Activated naive CD8-positive, alpha-beta T cell treated with anti-CD3 and anti-CD28 coated beads for 36 hours (primary cell): ENCODE measurements around the gene SKP1. TPM values are rescaled to one million over a fixed set of nuclear protein-coding genes. Genes with fewer than 3 reads are reported as not detected.

ENCODE experiments used
- DNase-seq: peaks from one replicate; pipeline ENCODE4 v3.0.0; 2021
- H3K27ac Mint-ChIP-seq: one replicate; pipeline ENCODE4 v1.8.0; 2022; ENCODE audit warnings: mild to moderate bottlenecking, moderate library complexity, mixed read lengths
- H3K27me3 Mint-ChIP-seq: one replicate; pipeline ENCODE4 v1.8.0; 2022; ENCODE audit warnings: mild to moderate bottlenecking, mixed read lengths
- H3K36me3 Mint-ChIP-seq: one replicate; pipeline ENCODE4 v1.8.0; 2021; ENCODE audit warnings: mild to moderate bottlenecking, mixed read lengths
- H3K4me1 Mint-ChIP-seq: one replicate; pipeline ENCODE4 v1.8.0; 2021; ENCODE audit warnings: mixed read lengths
- H3K4me3 Mint-ChIP-seq: one replicate; pipeline ENCODE4 v1.8.0; 2022; ENCODE audit warnings: mild to moderate bottlenecking, moderate library complexity, mixed read lengths
- H3K9me3 Mint-ChIP-seq: one replicate; pipeline ENCODE4 v1.8.0; 2022; ENCODE audit warnings: mixed read lengths
- total RNA-seq, 2 experiments: library from RNA; stranded (reverse); gene quantifications; one replicate each; pipeline ENCODE4 v1.2.3, GENCODE V29; 2021

SKP1 gene
- total RNA-seq, 2 experiments from 2014 or later = 253 to 260 TPM

- peaks cover 73% of the 10 kb centered on the region for H3K4me1 Mint-ChIP-seq
- H3K27ac Mint-ChIP-seq = peak overlapping the region; percentile 80
- DNase-seq = no peak
- peak overlapping the region; percentile 76 for H3K4me3 Mint-ChIP-seq
- H3K27me3 Mint-ChIP-seq = no peaks in the 10 kb centered on the region
- H3K36me3 Mint-ChIP-seq = peaks cover 28% of the 10 kb centered on the region
- no peaks in the 10 kb centered on the region for H3K9me3 Mint-ChIP-seq
These were observed 59.7 kb downstream of the SKP1 start for GRCh38 chr5:134116789-134117761.

DNA sequence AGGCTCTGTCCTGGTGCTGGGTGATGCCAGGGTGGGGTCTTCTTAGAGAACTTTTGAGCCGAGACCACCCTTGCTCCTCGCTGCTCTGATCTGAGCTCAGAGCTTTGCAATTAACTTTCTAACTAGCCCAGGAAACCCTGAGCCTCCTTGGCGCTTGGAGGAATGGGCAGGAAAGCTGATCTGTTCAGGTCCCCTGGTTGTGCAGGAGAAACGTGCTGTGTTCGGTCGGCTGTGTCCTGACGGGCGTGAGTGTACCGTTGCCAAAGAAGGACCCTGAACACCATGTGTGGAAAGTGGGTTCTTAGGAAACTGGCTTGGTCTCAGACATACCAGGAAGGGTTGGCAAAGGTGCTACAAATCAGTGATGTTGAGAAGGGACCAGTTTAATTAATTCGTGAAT is 60.5 kb downstream of the SKP1 start:
- Mint-ChIP-seq H3K27me3 (no peaks in the 10 kb centered on the region), H3K4me3 (peak overlapping the region; percentile 76), H3K4me1 (peaks cover 74% of the 10 kb centered on the region), H3K27ac (peak overlapping the region; percentile 71), H3K9me3 (no peaks in the 10 kb centered on the region), H3K36me3 (peaks cover 28% of the 10 kb centered on the region)
- no peak for DNase-seq

DNA sequence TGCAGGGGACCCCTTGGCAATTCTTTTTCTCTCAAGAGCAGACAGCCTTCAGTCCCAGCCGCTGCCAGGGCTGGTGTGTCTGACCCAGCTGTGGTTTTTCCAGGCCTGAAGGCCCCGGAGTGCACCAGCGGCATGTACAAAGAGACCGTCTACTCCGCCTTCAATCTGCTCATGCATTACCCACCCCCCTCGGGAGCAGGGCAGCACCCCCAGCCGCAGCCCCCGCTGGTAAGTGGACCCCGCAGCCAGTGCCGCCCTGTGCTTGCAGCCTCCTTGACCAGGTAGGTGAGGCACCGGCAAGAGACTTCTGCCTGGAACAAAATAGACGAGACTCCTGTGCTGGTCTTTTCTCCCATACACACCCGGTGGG is 61.0 kb downstream of the SKP1 start:
- Mint-ChIP-seq H3K4me3 (peak overlapping the region; percentile 76), H3K9me3 (no peaks in the 10 kb centered on the region), H3K27me3 (no peaks in the 10 kb centered on the region), H3K4me1 (peaks cover 74% of the 10 kb centered on the region), H3K27ac (peak overlapping the region; percentile 73), H3K36me3 (peaks cover 28% of the 10 kb centered on the region)
- peak; percentile 33 for DNase-seq

DNA sequence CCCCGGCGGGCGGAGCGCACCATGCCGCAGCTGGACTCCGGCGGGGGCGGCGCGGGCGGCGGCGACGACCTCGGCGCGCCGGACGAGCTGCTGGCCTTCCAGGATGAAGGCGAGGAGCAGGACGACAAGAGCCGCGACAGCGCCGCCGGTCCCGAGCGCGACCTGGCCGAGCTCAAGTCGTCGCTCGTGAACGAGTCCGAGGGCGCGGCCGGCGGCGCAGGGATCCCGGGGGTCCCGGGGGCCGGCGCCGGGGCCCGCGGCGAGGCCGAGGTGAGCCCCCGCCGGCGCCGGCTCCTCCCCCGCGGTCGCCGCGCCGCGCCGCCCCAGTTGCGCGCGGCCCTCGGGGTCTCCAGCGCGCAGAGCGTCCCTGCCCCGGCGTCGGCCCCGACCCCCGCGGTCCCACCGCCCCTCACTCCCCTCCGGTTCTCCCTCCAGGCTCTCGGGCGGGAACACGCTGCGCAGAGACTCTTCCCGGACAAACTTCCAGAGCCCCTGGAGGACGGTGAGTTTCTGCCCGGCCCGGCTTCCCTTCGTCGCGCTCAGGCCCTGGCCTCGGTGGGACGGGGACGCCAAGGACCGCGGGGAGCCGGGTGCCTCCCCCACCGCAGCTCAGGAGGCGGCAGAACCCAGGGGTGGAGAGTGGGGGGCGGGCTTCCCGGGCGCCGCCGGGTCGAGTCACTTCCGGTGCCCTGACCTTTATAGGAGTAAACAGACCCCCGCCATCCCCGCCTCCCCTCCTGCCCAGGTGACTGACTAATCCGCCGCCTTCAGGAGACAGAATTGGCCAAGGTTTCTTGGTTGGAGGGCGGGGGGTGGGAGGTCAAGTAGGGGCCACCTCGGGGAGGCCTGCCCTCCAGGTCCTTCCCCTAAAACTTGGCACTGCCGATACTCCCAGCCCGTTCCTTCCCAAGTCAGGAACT is 61.6 kb downstream of the SKP1 start:
- H3K27me3 Mint-ChIP-seq = no peaks in the 10 kb centered on the region
- peaks cover 76% of the 10 kb centered on the region for H3K4me1 Mint-ChIP-seq
- H3K4me3 Mint-ChIP-seq = peak overlapping the region; percentile 76
- peak overlapping the region; percentile 73 for H3K27ac Mint-ChIP-seq
- peaks cover 22% of the 10 kb centered on the region for H3K36me3 Mint-ChIP-seq
- peak; percentile 87 for DNase-seq
- H3K9me3 Mint-ChIP-seq = no peaks in the 10 kb centered on the region

DNA sequence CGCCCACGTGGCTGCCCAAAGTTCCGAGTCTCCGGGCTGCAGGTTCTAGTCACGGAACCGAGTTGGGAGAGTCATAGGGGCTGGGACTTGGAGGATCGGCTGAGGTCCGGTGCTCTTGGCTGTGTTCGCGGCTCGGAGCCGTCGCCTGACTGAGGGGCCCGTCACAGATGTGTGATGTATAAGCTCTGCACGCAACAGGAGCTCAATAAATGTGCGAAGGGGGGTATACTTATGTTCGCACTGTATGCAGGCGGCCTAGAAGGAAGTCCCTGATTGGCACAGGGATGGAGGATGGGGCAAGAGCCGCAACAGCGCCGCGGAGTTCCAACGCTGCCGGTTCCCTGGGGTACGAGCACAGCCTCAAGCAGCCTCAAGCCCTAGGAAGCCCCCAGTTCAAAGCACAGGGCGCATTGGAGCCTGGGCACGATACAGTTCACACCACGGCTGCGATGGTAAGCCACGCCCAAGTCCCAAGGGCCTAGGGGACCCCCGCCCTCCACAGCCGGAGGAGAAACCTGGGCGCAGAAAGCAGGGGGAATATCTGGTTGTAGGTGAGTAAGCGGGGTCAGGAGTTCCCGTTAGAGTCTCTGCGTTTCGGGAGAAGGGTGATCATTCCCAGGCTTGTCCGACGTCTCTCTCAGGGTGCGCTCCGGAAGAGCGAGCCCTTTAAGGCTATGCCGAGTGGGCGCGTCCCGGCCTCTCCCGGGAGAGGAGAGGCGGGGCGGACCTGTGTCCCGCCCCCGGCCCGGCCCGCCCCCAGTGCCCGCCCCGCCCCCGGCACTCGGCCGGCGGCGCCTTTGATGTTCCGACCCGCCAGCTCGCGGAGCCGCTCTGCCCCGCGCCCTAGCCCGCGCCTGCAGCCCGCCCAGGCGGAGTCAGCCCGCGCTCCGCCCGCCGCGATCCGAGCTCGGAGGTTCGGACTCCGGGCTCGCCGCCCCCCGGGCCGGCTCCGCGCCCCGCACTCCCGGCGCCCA is 62.6 kb downstream of the SKP1 start, which contains the start of gene TCF7:
TCF7 (plus strand) TSS at position 780 of the 974 bp plus-strand sequence. CDS start 226 bp downstream, outside the sequence.
- peaks cover 66% of the 10 kb centered on the region for H3K4me1 Mint-ChIP-seq
- peak within 1 kb of the TSS; percentile 83 for H3K4me3 Mint-ChIP-seq
- DNase-seq = peak; percentile 83

GRCh38 chr5:134113363-134113889 is 63.3 kb downstream of the SKP1 start:
- H3K4me1 Mint-ChIP-seq = peaks cover 60% of the 10 kb centered on the region
- peaks cover 13% of the 10 kb centered on the region for H3K36me3 Mint-ChIP-seq
- peak; percentile 33 for DNase-seq
- H3K9me3 Mint-ChIP-seq = no peaks in the 10 kb centered on the region
- peak overlapping the region; percentile 93 for H3K27ac Mint-ChIP-seq
- peak overlapping the region; percentile 83 for H3K4me3 Mint-ChIP-seq
- no peaks in the 10 kb centered on the region for H3K27me3 Mint-ChIP-seq

More for the DNA sequence above, 62.6 kb downstream of the SKP1 start, which contains the start of gene TCF7:
- H3K9me3 Mint-ChIP-seq = no peaks in the 10 kb centered on the region
- H3K27ac Mint-ChIP-seq = peak within 1 kb of the TSS; percentile 93
- H3K36me3 Mint-ChIP-seq = peaks cover 15% of the 10 kb centered on the region
- H3K27me3 Mint-ChIP-seq = no peaks in the 10 kb centered on the region

DNA sequence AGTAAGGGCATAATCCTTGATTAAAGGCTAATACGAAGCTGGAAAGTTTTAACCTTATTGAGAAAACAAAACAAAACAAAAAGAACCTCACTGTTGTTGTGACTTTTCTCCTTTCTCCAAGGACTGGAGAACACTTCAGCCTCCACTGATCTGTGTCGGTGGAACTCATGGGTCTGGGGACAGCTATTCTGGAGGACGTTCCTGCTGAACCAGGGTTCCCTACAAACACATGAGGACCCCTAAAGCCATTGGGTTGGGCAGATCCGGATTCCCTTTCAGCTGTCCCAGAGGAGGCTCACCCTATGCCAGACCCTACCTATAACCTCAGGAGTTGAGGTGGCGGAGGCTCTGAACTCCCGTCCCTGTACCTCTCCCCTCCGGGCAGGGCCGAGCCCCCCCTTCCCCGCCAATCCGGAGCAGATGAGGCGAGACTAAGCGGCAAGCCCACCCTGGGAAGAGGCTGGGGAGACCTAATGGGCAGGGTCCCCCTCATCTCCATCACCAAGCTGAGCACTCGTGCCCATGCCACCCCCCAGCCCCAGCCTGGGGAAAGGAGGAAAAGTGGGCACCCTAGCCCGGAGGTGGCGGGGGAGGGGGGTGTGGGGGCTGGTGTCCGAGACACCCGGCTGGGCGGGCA is 63.9 kb downstream of the SKP1 start:
- no peaks in the 10 kb centered on the region for H3K27me3 Mint-ChIP-seq
- H3K36me3 Mint-ChIP-seq = peaks cover 13% of the 10 kb centered on the region
- H3K4me1 Mint-ChIP-seq = peaks cover 55% of the 10 kb centered on the region
- no peaks in the 10 kb centered on the region for H3K9me3 Mint-ChIP-seq
- DNase-seq = no peak
- H3K4me3 Mint-ChIP-seq = peak overlapping the region; percentile 83
- H3K27ac Mint-ChIP-seq = peak overlapping the region; percentile 93

- DNase-seq = no peak
- Mint-ChIP-seq H3K4me3 (peak overlapping the region; percentile 83), H3K27me3 (no peaks in the 10 kb centered on the region), H3K36me3 (peaks cover 7% of the 10 kb centered on the region), H3K4me1 (peaks cover 54% of the 10 kb centered on the region), H3K9me3 (no peaks in the 10 kb centered on the region), H3K27ac (peak overlapping the region; percentile 93)
These were observed 64.8 kb downstream of the SKP1 start for GRCh38 chr5:134111741-134112647.

- peak; percentile 66 for DNase-seq
- Mint-ChIP-seq H3K27ac (peak overlapping the region; percentile 93), H3K4me3 (peak overlapping the region; percentile 32)
These were observed 66.4 kb downstream of the SKP1 start for GRCh38 chr5:134110382-134110781.

DNA sequence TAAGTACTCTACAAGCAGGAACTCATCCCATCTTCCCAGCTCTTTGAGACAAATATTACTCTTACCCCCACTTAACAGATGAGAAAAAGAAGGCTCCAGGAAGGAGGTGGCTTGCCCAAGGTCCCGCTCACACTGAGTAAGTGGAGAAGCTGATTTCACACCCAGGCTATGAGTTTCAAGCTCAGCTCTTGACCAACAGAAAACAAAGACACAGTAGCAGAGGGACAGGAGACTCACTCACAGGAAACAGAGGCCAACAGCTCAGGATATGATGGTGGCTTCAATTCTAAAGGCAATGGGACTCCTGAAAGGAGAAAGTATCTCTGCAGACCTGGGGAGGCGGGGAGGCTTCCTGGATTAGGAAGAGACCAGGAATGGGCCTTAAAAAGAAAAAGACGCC is 69.0 kb downstream of the SKP1 start:
- H3K4me1 Mint-ChIP-seq = peaks cover 73% of the 10 kb centered on the region
- DNase-seq = no peak
- no peak overlapping the region for H3K4me3 Mint-ChIP-seq
- H3K9me3 Mint-ChIP-seq = no peaks in the 10 kb centered on the region
- H3K27me3 Mint-ChIP-seq = no peaks in the 10 kb centered on the region
- peak overlapping the region; percentile 3 for H3K27ac Mint-ChIP-seq
- no peaks in the 10 kb centered on the region for H3K36me3 Mint-ChIP-seq

More at GRCh38 chr5:134110382-134110781, 66.4 kb downstream of the SKP1 start:
- Mint-ChIP-seq H3K27me3 (no peaks in the 10 kb centered on the region), H3K9me3 (no peaks in the 10 kb centered on the region), H3K4me1 (peaks cover 59% of the 10 kb centered on the region), H3K36me3 (no peaks in the 10 kb centered on the region)

DNA sequence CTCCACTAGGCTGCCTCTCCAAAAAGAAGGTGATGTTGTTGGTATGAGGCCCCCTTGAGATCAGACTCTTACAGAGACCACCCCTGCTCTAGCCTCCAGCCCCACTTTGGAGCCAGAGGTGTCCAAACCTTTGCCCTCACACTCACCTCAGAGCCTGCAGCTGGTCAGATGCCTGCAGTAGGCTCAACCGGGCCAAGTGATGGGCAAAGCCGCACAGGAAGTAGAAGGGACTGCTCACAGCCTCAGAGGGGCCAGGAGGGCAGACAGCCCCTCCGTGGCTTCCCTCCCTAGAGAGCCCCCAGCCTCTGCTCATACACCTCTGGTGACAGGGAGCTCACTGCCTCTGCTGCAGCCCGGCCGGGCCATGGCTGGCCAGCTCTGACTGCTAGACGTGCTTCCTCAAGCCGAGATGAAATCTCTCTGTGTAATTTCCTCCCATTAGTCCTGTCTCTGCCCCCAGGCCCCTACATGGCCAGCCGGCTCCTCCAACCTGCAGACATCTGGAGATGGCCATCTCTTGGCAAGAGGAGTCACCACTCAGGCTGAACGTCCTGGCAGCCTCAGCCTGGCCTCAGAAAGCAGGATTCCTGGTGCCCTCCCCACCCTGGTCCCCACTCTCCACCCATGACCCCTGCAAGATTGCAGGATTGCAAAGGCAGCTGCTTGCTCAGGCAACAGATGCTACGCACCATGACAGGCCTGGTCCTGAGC is 69.6 kb downstream of the SKP1 start:
- Mint-ChIP-seq H3K27me3 (no peaks in the 10 kb centered on the region), H3K4me1 (peaks cover 69% of the 10 kb centered on the region), H3K27ac (no peak overlapping the region), H3K36me3 (no peaks in the 10 kb centered on the region), H3K4me3 (no peak overlapping the region), H3K9me3 (no peaks in the 10 kb centered on the region)
- DNase-seq = no peak

DNA sequence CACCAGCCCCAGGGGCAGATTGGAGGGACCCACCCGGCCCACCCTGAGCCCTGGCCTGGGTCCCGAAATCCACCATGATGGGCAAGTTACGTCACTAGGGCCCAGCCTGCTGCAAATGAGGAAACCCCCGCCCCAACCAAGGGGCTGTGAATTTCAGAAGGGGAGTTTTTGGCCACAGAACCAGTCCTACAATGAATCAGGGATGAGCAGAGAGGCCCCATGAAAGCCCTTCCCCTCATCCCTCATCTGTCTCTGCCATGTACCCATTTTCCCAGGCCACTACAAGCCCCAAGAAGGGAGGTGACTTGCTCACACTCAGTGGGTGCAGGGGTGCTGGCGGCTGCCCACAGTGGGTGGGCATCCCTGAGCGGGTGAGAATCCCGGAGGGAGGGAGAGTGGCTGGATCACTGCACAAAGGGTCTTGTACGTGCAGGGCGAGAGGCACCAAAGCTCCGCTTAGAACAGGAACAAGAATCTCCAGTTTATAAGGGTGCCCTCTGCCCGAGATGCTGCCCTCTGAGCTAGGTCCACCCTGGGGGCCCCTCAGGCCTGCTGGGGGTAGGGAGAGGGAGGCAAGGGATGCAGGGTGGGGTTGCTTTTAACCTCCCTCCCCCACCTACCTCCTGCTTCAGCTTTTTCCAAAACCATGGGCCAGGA is 72.6 kb downstream of the SKP1 start:
- Mint-ChIP-seq H3K4me1 (peaks cover 76% of the 10 kb centered on the region), H3K27me3 (no peaks in the 10 kb centered on the region), H3K36me3 (no peaks in the 10 kb centered on the region), H3K27ac (peak overlapping the region; percentile 88), H3K4me3 (peak overlapping the region; percentile 62), H3K9me3 (no peaks in the 10 kb centered on the region)
- no peak for DNase-seq
